ENCODE measurements around the gene DNAH11. TPM values are rescaled to one million over a fixed set of nuclear protein-coding genes. Genes with fewer than 3 reads are reported as not detected.

The DNAH11 gene
- total RNA-seq, 4 donors from 2014 or later = 0.10 to 0.62 (median 0.23) TPM

- H3K27ac ChIP-seq = no peak overlapping the region
- DNase-seq (no peak), ATAC-seq (no peak)
- no peak overlapping the region for H3K4me3 ChIP-seq
- no peaks in the 10 kb centered on the region for H3K4me1 ChIP-seq
- intact Hi-C loops (cut with DNase I; ENCODE audit: low total_unique reads) = no loop called here
- no peaks in the 10 kb centered on the region for H3K9me3 ChIP-seq
- TF ChIP-seq, protein P1, sequence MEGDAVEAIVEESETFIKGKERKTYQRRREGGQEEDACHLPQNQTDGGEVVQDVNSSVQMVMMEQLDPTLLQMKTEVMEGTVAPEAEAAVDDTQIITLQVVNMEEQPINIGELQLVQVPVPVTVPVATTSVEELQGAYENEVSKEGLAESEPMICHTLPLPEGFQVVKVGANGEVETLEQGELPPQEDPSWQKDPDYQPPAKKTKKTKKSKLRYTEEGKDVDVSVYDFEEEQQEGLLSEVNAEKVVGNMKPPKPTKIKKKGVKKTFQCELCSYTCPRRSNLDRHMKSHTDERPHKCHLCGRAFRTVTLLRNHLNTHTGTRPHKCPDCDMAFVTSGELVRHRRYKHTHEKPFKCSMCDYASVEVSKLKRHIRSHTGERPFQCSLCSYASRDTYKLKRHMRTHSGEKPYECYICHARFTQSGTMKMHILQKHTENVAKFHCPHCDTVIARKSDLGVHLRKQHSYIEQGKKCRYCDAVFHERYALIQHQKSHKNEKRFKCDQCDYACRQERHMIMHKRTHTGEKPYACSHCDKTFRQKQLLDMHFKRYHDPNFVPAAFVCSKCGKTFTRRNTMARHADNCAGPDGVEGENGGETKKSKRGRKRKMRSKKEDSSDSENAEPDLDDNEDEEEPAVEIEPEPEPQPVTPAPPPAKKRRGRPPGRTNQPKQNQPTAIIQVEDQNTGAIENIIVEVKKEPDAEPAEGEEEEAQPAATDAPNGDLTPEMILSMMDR (IDR thresholded peaks at IDR 0.05 in 4 of 5, conservative IDR thresholded peaks at IDR 0.05 in 1 of 5) = no peak
- TF ChIP-seq POLR2A (IDR thresholded peaks at IDR 0.05) = no peak
- no peaks in the 10 kb centered on the region for H3K27me3 ChIP-seq
- no peaks in the 10 kb centered on the region for H3K36me3 ChIP-seq
- in situ Hi-C loops (cut with MboI; ENCODE audit: low sequenced_read_pairs in 4 of 4) = no loop called here
Observed at GRCh38 chr7:21886396-21886795, 343.6 kb downstream of the DNAH11 start.

DNA sequence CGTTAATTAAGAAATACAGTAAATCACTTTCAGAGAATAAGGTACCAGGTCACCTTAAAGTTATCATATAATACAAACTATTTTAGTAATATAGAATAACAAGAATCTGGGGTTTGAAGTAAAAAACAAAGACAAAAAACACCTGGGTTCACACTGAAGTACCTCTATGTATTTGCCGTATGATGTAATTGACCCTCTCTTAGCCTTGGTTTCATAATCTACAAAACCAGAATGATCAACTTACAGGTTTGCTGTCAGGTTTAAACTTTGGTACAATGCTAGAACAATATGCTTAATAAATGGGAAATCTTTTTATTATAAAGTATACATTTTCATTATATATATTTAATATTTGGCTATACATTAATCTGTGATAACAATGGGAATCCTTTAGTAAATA lies 344.5 kb downstream of the DNAH11 start:
- no peak for ATAC-seq
- in situ Hi-C loops (cut with MboI; ENCODE audit: low sequenced_read_pairs in 4 of 4) = no loop called here

GRCh38 chr7:21887779-21888178 lies 344.9 kb downstream of the DNAH11 start:
- in situ Hi-C loops (cut with MboI; ENCODE audit: low sequenced_read_pairs in 4 of 4) = no loop called here
- TF ChIP-seq, protein P1 (IDR thresholded peaks at IDR 0.05 in 4 of 5, conservative IDR thresholded peaks at IDR 0.05 in 1 of 5) = no peak
- TF ChIP-seq POLR2A (IDR thresholded peaks at IDR 0.05) = no peak

More for the DNA sequence above, 344.5 kb downstream of the DNAH11 start:
- Histone ChIP-seq H3K9me3 (no peaks in the 10 kb centered on the region), H3K27me3 (no peaks in the 10 kb centered on the region), H3K36me3 (no peaks in the 10 kb centered on the region), H3K4me3 (no peak overlapping the region), H3K27ac (no peak overlapping the region), H3K4me1 (no peaks in the 10 kb centered on the region)
- no peak for DNase-seq
- intact Hi-C loops (cut with DNase I; ENCODE audit: low total_unique reads) = no loop called here
- TF ChIP-seq, protein P1 (IDR thresholded peaks at IDR 0.05 in 4 of 5, conservative IDR thresholded peaks at IDR 0.05 in 1 of 5) = no peak
- TF ChIP-seq POLR2A (IDR thresholded peaks at IDR 0.05) = no peak

GRCh38 chr7:21891291-21891690 lies 348.5 kb downstream of the DNAH11 start:
- DNase-seq = no peak
- Histone ChIP-seq H3K27ac (no peak overlapping the region), H3K4me1 (no peaks in the 10 kb centered on the region), H3K27me3 (no peaks in the 10 kb centered on the region), H3K9me3 (no peaks in the 10 kb centered on the region), H3K4me3 (no peak overlapping the region), H3K36me3 (no peaks in the 10 kb centered on the region)
- intact Hi-C loops (cut with DNase I; ENCODE audit: low total_unique reads) (no loop called here), in situ Hi-C loops (cut with MboI; ENCODE audit: low sequenced_read_pairs in 4 of 4) (no loop called here)
- no peak for TF ChIP-seq POLR2A (IDR thresholded peaks at IDR 0.05)
- ATAC-seq = no peak

More at GRCh38 chr7:21887779-21888178, 344.9 kb downstream of the DNAH11 start:
- Histone ChIP-seq H3K36me3 (no peaks in the 10 kb centered on the region), H3K27ac (no peak overlapping the region), H3K9me3 (no peaks in the 10 kb centered on the region), H3K4me1 (no peaks in the 10 kb centered on the region), H3K4me3 (no peak overlapping the region), H3K27me3 (no peaks in the 10 kb centered on the region)
- intact Hi-C loops (cut with DNase I; ENCODE audit: low total_unique reads) = no loop called here
- no peak for DNase-seq
- ATAC-seq = no peak

- in situ Hi-C loops (cut with MboI; ENCODE audit: low sequenced_read_pairs in 4 of 4) (no loop called here), intact Hi-C loops (cut with DNase I; ENCODE audit: low total_unique reads) (no loop called here)
- no peaks in the 10 kb centered on the region for H3K9me3 ChIP-seq
- H3K4me1 ChIP-seq = peaks cover 0 to 6% of the 10 kb centered on the region in 2 donors
- ATAC-seq (no peak), DNase-seq (no peak)
- H3K27me3 ChIP-seq = no peaks in the 10 kb centered on the region
- H3K36me3 ChIP-seq = no peaks in the 10 kb centered on the region
- no peak overlapping the region for H3K4me3 ChIP-seq
- TF ChIP-seq POLR2A (IDR thresholded peaks at IDR 0.05) = no peak
- TF ChIP-seq, protein P1 (IDR thresholded peaks at IDR 0.05 in 4 of 5, conservative IDR thresholded peaks at IDR 0.05 in 1 of 5) = no peak
- no peak overlapping the region for H3K27ac ChIP-seq
Observed at GRCh38 chr7:21893401-21893800, 350.6 kb downstream of the DNAH11 start.
